Stimulated activated naive CD4-positive, alpha-beta T cell (primary cell): ENCODE data around the gene BOLA1.
"Not testable (repeated sequence)": the region's sequence is repeated elsewhere in the genome, so short reads cannot be mapped to it uniquely, and the experiment has no call there.

ENCODE experiments used
- DNase-seq, 6 experiments: peaks; one replicate each; lab custom pipeline; 2025; lab: John Stamatoyannopoulos, UW

The BOLA1 gene

DNA sequence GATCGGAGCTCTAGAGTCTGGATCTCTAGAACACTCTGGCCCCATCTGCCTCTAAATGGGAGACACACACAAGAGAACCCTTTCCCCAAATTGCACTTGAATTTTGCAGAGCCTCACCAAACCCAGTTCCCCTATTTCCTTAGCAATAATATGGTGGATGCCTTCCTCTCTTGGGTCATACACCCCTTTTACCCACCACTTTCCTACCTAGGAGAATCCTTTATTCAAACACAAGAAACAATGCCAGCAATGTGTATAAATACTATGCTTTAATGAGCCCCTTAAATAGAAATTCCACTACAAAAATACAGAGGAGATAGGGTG is 29.0 kb downstream of the BOLA1 start:
- no peak for DNase-seq

DNA sequence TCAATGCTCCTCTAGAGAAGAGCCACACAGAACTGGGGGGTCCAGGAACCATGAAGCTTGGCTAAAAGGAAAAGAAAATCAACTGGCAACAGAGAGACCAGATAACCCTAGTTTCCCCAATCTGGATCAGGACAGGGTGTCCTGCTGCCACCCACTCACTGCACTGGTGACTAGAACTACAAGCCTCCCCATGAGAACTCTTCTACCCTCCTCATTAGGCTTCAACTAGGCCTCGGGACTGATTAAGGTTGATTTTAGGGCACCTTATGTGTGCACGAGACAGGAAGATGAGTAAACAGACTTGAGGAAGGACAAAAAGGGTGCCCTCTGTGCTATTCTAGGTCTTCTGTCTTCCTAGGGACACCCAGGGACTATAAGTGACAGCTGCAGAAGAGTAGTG is 30.5 kb downstream of the BOLA1 start:
- no peak for DNase-seq

DNA sequence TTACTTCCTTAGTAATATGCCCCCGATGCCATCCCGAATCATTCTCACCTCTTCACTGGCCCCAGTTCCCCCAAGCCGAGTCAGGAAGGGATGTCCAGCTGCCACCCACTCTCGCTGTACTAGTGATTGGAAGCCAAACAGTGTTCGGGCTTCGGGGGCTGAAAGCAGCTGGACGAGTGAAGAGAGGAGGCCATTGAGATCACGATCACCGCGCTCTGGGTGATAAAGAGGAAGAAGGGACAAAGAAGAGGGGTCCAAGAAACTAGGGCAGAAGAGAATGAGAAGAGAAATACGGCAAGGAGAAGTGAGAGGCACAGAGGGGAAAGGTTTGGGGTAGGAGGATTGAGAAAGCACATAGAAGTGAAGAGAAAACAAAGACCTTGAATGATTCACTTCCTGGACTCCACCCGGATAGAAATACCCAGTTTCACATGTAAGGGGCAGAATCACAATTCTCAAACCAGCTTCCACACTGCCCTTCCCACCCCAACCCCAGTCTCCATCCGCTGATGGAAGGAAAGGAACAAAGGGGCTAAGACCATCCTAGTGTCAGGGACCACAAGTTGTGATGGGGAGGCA is 31.9 kb downstream of the BOLA1 start:
- DNase-seq: no peak

DNA sequence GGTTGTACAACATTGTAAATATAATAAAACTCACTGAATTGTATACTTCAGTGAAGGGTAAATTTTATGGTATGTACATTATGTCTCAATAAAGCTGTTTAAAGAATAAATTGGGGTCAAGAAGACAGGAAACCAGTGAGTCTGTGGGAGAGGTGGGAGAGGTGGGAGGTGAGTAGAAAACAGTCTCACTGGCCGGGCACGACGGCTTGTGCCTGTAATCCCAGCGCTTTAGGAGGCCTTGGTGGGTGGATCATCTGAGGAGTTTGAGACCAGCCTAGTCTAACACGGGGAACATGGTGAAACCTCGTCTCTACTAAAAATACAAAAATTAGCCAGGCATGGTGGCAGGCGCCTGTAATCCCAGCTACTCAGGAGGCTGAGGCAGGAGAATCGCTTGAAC is 33.1 kb downstream of the BOLA1 start:
- no peak for DNase-seq

- DNase-seq: no peak
Observed at GRCh38 chr1:149933208-149933607, 33.8 kb downstream of the BOLA1 start.

GRCh38 chr1:149934356-149934755 is 35.0 kb downstream of the BOLA1 start:
- no peak for DNase-seq

DNA sequence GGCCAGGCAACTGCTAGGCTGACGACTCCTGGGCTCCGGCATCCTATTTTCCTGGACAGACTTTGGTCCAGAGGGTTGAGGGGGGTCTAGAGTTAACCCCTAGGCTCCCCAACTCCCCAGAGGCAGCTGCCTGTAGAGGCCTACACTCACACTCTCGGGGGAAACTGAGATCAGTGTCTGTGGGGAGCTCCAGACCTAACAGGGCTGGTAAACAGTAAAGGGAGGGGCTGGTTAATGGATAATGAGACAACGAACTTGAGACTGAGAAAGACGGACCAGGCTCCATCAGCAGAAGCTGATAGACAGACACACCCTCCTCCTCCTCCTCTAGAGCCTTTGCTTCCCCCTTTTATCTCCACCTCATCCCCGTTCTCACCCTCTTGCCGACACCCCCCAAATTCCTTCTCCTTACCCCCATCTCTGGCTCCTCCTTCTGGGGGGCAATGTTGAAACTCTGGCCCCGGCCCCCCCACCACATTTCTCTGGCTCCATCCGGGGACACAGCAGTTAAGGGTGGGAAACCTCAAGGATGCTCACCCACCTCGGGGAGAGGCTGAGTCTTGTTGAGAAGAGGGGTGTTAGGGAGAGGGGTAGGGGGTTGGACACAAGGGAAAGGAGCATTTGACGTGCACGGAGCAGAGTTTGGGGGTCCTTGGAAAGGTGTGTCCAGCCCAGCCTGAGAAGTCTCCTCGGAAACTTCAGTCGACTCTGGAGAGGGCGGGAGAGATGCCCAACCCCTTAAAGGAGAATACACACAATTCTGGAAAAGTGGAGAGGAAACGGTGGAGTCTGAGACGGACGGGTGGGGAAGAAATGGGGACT is 37.0 kb downstream of the BOLA1 start, which contains the start of gene MTMR11:
Gene MTMR11 (minus strand): TSS at position 710 of the 822 bp plus-strand sequence. CDS start 232 bp downstream, at position 478.
- no peak for DNase-seq

DNA sequence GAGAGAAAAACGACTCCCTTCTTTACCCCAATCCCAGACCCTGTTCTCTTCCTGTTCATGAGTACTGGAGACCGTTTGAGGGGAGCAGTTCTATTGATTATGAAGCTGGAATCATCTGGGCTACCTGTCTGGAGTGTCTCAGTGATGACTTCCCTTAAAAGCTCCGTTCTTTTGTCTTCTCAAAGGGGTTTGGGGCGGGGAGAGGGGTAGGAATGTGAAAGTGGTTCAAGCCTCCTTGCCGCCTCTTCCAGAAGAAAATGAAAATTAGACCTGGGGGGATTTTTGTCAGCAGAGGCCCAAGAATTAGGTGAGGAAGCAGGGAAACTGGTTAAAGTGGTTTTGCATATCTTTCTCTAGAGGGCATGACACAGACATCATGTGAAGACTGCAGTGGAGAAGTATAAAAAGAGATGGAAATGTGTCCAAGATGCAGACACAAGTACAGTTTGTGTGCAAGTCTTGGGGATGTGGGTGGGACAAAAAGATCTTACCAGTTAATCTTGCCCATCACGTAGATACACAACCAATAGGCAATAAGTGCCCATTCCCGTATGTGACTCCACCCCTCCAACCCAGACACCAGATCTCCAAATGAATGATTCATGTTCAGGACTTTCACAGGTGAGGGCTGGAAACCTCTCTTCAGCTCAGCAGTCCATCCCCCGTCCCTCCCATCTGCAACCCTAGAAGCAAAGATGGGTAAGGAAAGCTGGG is 37.8 kb downstream of the BOLA1 start:
- no peak for DNase-seq

DNA sequence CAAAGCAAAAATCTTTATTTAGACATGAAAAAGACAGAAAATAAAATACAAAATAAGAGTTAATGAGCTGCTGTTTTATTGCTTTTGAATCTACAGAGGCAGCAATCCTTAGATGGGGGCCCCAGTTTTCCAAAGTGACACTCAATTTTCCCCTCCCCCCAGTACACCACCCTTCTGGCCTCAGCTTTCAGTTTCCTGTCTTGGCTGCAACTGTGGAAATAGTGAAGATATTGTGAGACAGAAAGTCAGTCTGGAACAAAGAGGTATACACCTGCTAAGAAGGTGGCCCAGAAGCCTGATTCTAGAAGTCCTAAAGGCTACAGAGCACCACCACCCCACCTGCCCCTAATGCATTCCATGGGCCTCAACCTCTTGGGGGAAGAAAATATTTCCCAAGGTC is 38.4 kb downstream of the BOLA1 start:
- DNase-seq: no peak

- DNase-seq: not testable (repeated sequence)
Observed at GRCh38 chr1:149938668-149939003, 39.3 kb downstream of the BOLA1 start.

GRCh38 chr1:149940427-149940826 is 41.1 kb downstream of the BOLA1 start:
- no peak for DNase-seq

DNA sequence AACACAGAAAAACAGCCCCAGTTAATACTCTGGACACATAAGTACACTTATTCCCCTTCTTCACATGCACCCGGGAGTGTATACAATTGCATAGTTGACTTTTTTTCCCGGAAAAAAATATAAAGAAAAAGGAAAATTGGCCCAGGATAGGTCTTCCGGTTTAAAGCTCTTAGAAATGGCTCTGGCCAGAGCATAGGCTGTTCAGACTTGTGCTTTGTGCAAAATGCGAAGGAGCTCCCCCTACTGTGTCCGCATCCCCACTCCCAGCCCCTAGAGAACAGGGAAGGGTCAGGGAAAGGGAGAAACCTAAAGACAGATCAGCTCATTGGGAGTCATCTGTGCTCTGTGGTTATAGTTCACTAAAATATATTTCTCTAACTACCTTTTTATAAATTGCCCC is 42.8 kb downstream of the BOLA1 start:
- no peak for DNase-seq

- no peak for DNase-seq
Observed at GRCh38 chr1:149942885-149943284, 43.5 kb downstream of the BOLA1 start.

DNA sequence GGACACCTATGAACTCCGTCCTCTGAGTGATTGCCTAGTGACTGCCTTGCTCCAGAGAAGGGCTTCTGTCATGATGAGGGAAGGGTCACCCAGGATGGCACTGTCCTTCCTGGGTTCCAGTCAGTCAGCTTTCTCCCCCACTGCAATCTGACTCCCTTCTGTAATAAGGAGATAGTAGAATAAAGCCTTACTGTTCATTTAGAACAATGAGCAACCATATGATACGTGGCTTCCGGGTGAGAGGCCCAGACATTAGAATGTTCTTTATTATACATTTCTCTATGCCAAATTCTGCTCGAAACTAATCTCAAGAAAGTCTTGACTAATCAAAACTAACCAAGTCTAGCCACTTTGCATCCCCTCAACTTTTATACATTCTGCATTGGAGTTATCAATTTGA is 45.8 kb downstream of the BOLA1 start:
- DNase-seq: no peak

- no peak for DNase-seq
Observed at GRCh38 chr1:149949911-149950310, 50.5 kb downstream of the BOLA1 start.
